GM12875 (cell line): ENCODE results near the gene TRIM52.
A peak's percentile ranks its signal among the peaks of the same experiment; 100 is the strongest.

Source experiments
- H3K4me3 ChIP-seq: one replicate; pipeline ENCODE4 v1.5.1; 2011; ENCODE audit warnings: low read depth, low read length, control low read depth
- CTCF ChIP-seq: IDR thresholded peaks from 2 replicates; pipeline ENCODE4 v1.5.1; 2011; ENCODE audit warnings: low read depth, mild to moderate bottlenecking, control low read depth, inconsistent platforms, low read length, moderate library complexity, borderline replicate concordance; ENCODE audit not compliant: insufficient read depth

TRIM52 gene

GRCh38 chr5:181259974-181260719 lies 796 bp downstream of the TRIM52 start:
- peak overlapping the region; percentile 88 for H3K4me3 ChIP-seq
- TF ChIP-seq CTCF, result no peak

- peak overlapping the region; percentile 88 for H3K4me3 ChIP-seq
- TF ChIP-seq CTCF, result no peak
These were observed 1.7 kb downstream of the TRIM52 start for GRCh38 chr5:181259283-181259682.

GRCh38 chr5:181258576-181258975 lies 2.4 kb downstream of the TRIM52 start:
- TF ChIP-seq CTCF, result no peak
- H3K4me3 ChIP-seq, result no peak overlapping the region

GRCh38 chr5:181255836-181256578 lies 4.9 kb downstream of the TRIM52 start:
- H3K4me3 ChIP-seq, result no peak overlapping the region
- TF ChIP-seq CTCF, result no peak

- H3K4me3 ChIP-seq, result no peak overlapping the region
- TF ChIP-seq CTCF, result no peak
These were observed 5.7 kb downstream of the TRIM52 start for GRCh38 chr5:181255276-181255675.

GRCh38 chr5:181248277-181248676 lies 12.7 kb downstream of the TRIM52 start:
- no peak overlapping the region for H3K4me3 ChIP-seq
- TF ChIP-seq CTCF, result no peak

- TF ChIP-seq CTCF, result no peak
- peak overlapping the region; percentile 78 for H3K4me3 ChIP-seq
These were observed 14.5 kb downstream of the TRIM52 start for GRCh38 chr5:181246276-181247049.
